ENCODE measurements around the gene SLC17A5.

DNA sequence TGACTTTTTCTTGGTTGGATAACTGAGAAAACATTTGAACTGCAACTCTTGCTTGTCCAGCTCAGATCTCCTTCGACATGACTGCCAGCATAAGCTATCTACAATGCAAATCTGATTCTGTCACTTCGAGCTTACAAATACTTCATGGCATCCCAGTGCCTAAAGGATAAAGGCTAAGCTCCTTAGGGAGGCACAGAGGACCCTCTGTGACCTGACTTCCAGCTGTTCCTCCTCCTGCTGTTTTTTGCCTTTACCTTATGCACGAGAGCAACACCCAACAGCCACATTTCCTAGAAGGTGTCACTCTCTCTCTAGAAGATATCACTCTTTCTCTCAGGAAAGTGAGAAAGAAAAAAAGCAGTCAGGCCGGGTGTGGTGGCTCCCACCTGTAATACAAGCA, 23.4 kb downstream of the SLC17A5 start:
- TF ChIP-seq, protein P1, sequence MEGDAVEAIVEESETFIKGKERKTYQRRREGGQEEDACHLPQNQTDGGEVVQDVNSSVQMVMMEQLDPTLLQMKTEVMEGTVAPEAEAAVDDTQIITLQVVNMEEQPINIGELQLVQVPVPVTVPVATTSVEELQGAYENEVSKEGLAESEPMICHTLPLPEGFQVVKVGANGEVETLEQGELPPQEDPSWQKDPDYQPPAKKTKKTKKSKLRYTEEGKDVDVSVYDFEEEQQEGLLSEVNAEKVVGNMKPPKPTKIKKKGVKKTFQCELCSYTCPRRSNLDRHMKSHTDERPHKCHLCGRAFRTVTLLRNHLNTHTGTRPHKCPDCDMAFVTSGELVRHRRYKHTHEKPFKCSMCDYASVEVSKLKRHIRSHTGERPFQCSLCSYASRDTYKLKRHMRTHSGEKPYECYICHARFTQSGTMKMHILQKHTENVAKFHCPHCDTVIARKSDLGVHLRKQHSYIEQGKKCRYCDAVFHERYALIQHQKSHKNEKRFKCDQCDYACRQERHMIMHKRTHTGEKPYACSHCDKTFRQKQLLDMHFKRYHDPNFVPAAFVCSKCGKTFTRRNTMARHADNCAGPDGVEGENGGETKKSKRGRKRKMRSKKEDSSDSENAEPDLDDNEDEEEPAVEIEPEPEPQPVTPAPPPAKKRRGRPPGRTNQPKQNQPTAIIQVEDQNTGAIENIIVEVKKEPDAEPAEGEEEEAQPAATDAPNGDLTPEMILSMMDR (IDR thresholded peaks at IDR 0.05; ENCODE audit: low read depth, low read length): no peak
- no peak for TF ChIP-seq EZH2phosphoT487 (IDR thresholded peaks at IDR 0.05; ENCODE audit: low read depth)
